Brain microvascular endothelial cell (primary cell): Measurements from ENCODE around the gene SS18L1.

ENCODE experiments used
- DNase-seq: peaks from one replicate; pipeline ENCODE4 v3.0.0-alpha.2; 2020
- H3K27ac ChIP-seq: fragments of 250-450 bp; sonication (Bioruptor Pico); 2 replicates; pipeline ENCODE4 v1.5.1; 2020; ENCODE audit warnings: mild to moderate bottlenecking, moderate library complexity
- H3K27me3 ChIP-seq: fragments of 250-450 bp; sonication (Bioruptor Pico); replicated peaks from 2 replicates; pipeline ENCODE4 v1.5.1; 2020; ENCODE audit warnings: mild to moderate bottlenecking
- H3K36me3 ChIP-seq: fragments of 250-450 bp; sonication (Bioruptor Pico); replicated peaks from 2 replicates; pipeline ENCODE4 v1.5.1; 2020; ENCODE audit warnings: mild to moderate bottlenecking
- H3K4me3 ChIP-seq: 2 replicates; pipeline ENCODE4 v1.5.1; 2011; ENCODE audit warnings: low read depth, mild to moderate bottlenecking, control low read depth, low read length, moderate library complexity
- in situ Hi-C: cut with HindIII; loops from 2 replicates; pipeline ENCODE4 v1.10.0; 2017; ENCODE audit warnings: low sequenced_read_pairs, low pct_ligation_motif_present
- TF ChIP-seq, protein P1 (sequence below): IDR thresholded peaks from 2 replicates; pipeline ENCODE4 v1.5.1; 2011; ENCODE audit warnings: low read depth, mild to moderate bottlenecking, moderate library complexity, low read length, control low read depth, inconsistent platforms; ENCODE audit errors: missing control alignments

SS18L1 gene

DNA sequence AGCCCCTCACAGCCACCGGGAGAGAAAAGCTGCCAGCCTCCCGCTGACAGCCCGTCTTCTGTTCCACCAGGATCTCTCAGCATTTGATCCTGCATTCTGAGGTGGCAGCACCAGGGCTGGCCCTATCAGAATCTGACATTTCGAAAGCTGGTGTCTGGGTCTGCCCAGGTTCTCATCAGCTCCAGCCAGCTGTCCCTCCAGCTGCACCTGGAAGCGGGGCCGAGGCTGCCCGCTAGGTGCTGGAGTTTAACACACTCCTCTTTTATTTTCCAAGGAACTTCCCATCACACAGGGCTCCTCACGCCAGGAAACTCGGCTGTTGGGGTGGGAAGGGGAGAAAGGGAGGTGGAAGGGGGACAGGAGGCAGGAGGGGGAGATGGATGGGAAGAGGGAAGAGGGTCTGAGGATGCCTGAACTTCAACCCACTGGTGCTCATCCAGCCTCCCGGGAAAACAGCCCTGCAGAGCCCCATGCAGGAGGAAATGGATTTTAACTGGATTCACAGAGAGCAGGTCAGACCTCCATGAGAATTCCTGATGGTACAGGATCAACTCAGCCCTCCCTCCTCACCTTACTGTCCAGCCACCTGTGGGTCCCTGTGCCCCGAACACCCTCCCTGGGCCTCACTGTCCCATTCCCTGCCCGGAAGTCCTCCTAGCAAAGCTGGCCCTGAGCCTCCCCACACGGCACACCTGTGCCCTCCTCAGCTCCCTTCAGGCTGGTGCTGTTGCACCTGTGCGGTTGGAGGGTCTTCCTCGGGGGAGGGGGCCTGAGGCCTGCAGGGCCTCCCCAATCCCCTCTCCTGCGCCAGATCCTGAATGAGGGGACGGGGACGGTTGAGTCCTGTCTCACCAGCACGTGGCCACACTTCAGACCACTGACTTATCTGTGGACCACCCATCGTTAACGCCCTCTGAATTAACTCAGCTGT, 25.2 kb upstream of the SS18L1 start:
- TF ChIP-seq, protein P1, sequence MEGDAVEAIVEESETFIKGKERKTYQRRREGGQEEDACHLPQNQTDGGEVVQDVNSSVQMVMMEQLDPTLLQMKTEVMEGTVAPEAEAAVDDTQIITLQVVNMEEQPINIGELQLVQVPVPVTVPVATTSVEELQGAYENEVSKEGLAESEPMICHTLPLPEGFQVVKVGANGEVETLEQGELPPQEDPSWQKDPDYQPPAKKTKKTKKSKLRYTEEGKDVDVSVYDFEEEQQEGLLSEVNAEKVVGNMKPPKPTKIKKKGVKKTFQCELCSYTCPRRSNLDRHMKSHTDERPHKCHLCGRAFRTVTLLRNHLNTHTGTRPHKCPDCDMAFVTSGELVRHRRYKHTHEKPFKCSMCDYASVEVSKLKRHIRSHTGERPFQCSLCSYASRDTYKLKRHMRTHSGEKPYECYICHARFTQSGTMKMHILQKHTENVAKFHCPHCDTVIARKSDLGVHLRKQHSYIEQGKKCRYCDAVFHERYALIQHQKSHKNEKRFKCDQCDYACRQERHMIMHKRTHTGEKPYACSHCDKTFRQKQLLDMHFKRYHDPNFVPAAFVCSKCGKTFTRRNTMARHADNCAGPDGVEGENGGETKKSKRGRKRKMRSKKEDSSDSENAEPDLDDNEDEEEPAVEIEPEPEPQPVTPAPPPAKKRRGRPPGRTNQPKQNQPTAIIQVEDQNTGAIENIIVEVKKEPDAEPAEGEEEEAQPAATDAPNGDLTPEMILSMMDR = no peak
- no peaks in the 10 kb centered on the region for H3K36me3 ChIP-seq
- H3K27ac ChIP-seq = no peak overlapping the region
- in situ Hi-C loops = no loop called here
- no peak overlapping the region for H3K4me3 ChIP-seq
- H3K27me3 ChIP-seq = peaks cover 8% of the 10 kb centered on the region
- DNase-seq = no peak

DNA sequence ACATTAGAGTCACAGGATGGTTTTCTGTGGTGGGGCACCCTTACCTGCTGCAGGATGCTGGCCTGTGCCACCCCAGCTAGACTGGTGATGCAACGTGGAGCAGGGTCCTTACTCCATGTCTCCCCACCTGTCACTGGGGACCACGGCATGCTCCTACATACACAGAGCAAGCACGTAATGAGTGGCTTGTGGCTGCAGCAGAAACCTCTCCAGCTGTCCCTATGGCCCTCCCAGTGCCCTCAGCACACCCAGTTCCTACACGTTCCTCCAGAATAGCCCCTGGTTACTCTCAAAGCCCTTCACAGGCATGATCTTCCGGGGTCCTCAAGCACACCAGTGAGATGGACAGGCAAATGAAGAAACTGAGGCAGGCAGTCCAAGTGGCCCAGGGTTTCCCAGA, 24.5 kb upstream of the SS18L1 start:
- no peak for DNase-seq
- in situ Hi-C loops = no loop called here
- no peaks in the 10 kb centered on the region for H3K36me3 ChIP-seq
- peaks cover 8% of the 10 kb centered on the region for H3K27me3 ChIP-seq
- TF ChIP-seq, protein P1 = no peak
- no peak overlapping the region for H3K27ac ChIP-seq
- H3K4me3 ChIP-seq = no peak overlapping the region

DNA sequence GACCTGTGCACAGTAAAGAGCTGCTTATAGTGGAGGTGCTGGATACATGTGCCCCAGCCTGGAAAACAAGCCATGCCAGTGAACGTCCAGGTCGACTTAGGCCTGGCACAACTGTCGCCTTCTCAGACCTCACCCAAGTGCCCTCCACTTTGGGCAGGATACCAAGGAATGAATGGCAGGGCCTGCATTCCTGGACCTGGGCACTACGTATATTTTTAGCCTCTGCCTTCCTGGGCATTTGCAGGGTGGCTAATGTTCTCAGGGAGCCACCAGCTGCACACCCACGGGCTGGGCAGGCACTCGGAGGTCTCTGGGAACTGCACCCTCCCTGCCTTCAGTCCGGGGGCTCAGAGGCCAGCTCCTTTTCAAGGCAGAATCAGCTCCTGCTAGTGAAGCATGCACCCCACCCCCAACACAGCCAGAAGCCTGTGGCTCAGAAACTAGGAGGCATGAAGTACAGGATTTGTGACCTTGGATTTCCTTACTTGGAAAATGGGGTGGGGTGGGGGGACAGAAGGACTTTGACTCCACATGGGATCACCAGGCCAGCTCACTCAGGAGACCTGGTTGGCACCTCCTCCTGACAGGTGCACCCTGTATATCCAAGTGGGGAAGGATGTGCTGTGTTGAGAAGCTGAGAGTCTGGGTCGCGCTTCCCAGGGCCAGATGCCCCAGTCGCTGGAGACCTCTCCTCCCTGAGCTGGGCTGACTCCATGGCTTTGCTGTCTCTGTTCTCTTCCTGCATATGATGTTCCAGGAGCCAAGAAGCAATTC, 23.8 kb upstream of the SS18L1 start:
- TF ChIP-seq, protein P1 = no peak
- Histone ChIP-seq H3K4me3 (no peak overlapping the region), H3K27ac (no peak overlapping the region), H3K36me3 (peaks cover 2% of the 10 kb centered on the region), H3K27me3 (peaks cover 8% of the 10 kb centered on the region)
- in situ Hi-C loops = no loop called here
- no peak for DNase-seq

DNA sequence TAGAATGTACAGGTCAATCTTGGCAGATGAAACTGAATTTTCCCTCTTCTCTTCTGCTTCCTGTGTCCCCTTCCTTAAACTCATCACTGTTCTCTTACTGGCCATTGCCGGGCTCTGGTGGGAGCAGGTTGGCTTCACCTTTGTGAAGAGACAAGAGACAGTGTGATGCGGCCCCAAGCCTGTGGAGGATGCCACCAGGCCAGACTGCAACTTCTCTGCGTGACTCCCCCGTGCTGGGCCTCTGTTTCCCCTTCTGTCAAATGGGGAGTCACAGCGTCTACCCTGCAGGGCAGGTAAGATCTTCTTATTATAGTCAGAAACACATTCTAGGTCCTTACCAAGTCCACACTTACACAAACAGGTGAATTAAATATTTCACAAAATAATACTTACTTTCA, 23.2 kb upstream of the SS18L1 start:
- TF ChIP-seq, protein P1 = no peak
- DNase-seq = no peak
- H3K27ac ChIP-seq = no peak overlapping the region
- in situ Hi-C loops = no loop called here
- H3K27me3 ChIP-seq = peaks cover 8% of the 10 kb centered on the region
- H3K4me3 ChIP-seq = no peak overlapping the region
- peaks cover 8% of the 10 kb centered on the region for H3K36me3 ChIP-seq

DNA sequence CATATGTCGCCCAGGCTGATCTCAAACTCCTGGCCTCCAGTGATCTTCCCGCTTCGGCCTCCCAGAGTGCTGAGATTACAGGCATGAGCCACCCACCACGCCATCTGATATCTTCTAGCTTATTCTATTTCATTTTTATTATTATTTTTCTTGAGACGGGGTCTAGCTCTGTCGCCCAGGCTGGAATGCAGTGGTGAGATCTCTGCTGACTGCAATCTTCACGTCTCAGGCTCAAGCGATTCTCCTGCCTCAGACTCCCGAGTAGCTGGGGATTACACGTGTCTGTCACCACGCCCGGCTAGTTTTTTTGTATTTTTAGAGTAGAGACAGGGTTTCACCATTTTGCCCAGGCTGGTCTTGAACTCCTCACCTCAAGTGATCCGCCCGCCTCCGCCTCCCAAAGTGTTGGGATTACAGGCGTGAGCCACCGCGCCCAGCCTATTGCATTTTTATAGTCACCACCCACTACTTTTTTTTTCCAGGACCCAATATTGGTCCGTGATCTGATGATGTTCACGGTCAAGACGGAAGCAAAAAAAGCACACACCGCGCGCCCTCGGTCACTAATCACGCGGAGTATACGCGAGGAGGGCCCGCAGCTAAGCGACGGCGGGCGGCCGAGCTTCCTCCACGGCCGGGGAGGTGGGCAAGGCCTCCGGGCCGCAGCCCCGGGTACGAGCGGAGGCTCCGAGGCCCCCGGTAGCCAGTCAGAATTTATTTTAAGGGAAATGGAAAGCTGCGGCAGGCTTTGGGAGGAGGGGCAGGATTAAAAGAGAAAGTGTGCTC, 22.4 kb upstream of the SS18L1 start:
- TF ChIP-seq, protein P1 = no peak
- Histone ChIP-seq H3K27ac (peak overlapping the region; percentile 87), H3K4me3 (peak overlapping the region; percentile 61), H3K27me3 (peaks cover 8% of the 10 kb centered on the region), H3K36me3 (peaks cover 14% of the 10 kb centered on the region)
- DNase-seq = no peak
- in situ Hi-C loops = no loop called here
